ENCODE results near the gene ANAPC13. TPM values are rescaled to one million over a fixed set of nuclear protein-coding genes. Genes with fewer than 3 reads are reported as not detected.

The ANAPC13 gene
- total and polyA plus RNA-seq, 10 of the 15 experiments (the other 5 are each of a cell fraction or from before 2014, with no cell fraction given) = 34.9 to 139 (median 83.0) TPM

DNA sequence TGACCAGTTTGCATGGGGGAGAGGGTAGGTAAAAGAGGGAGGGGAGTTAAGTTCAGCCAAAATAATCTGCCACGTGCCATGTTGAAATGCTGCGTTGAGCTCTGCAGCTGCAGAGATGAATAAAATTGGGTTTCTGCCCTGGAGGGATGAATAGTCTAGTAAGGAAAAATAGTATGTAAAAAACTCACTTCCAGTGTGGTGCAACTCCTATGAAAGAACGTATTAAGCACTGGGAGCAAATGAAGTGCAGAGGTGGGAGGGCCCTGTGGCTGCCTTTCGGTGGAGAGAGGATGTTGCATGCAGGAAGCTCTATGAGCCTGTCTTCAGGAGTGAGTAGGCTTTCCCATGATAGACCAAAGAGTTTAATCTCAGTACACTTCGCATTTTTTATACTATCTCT is 8.7 kb upstream of the ANAPC13 start:
- intact Hi-C loops (cut with micrococcal nuclease; ENCODE audit: unreplicated experiment) (no loop called here), in situ Hi-C loops (cut with MboI) (loop anchor here (25.0 kb wide), 1 partner anchor 1032 kb away; no protein-coding TSS in a partner anchor)
- SMC1A ChIA-PET (ENCODE audit: uncharacterized antibody, unreplicated experiment) = interaction anchor here (1.0 kb wide), 1 partner anchor 21 kb away, joined by 3 read pairs; no protein-coding TSS in a partner anchor
- no peak overlapping the region for H3K4me3 ChIP-seq
- H3K4me1 ChIP-seq (ENCODE audit: control insufficient read depth, insufficient read depth, low read length) = peaks cover 6% of the 10 kb centered on the region; the same call in 1 of the 2 replicates
- H3K9ac ChIP-seq (ENCODE audit: control insufficient read depth, insufficient read depth, low read length) = no peak overlapping the region
- no peak for FAIRE-seq
- H3K27ac ChIP-seq (ENCODE audit: control insufficient read depth, insufficient read depth) = no peak overlapping the region
- H4K20me1 ChIP-seq (ENCODE audit: control insufficient read depth, insufficient read depth) = no peaks in the 10 kb centered on the region
- no peak for ATAC-seq
- TF ChIP-seq BCL3 (IDR thresholded peaks at IDR 0.05; ENCODE audit: borderline replicate concordance, insufficient read depth, low read depth, low read length, poor library complexity, severe bottlenecking) (no peak), POU2F2 (IDR thresholded peaks at IDR 0.05; ENCODE audit: borderline replicate concordance, low read depth, low read length) (no peak), RBBP5 (conservative IDR thresholded peaks at IDR 0.05) (no peak), SKIL (IDR thresholded peaks at IDR 0.05; ENCODE audit: low read depth, poor library complexity, severe bottlenecking) (no peak), RFX5 (IDR thresholded peaks at IDR 0.05; ENCODE audit: low read depth, low read length) (no peak), SIN3A (IDR thresholded peaks at IDR 0.05; ENCODE audit: low read depth, low read length) (no peak), MEF2A (IDR thresholded peaks at IDR 0.05; ENCODE audit: insufficient read depth, low read depth, low read length) (no peak)
- POLR2A ChIA-PET = no interaction called here
- 80% methylated on average over 5 of the region's 5 CpGs for WGBS (ENCODE audit: insufficient coverage, insufficient replicate concordance, low lambda C conversion rate, missing lambda C conversion rate)
- H3K36me3 ChIP-seq (ENCODE audit: control insufficient read depth in 2 of 2, insufficient read depth in 2 of 2, low read length in 1 of 2) = peaks cover 0 to 4% of the 10 kb centered on the region in 2 experiments; a peak in 1 of 4 replicates
- H2AFZ ChIP-seq (ENCODE audit: control insufficient read depth, low read depth, low read length) = no peak overlapping the region
- CTCF ChIA-PET = interaction anchor here (1.2 to 4.8 kb wide), 6 partner anchors 9 to 186 kb away, joined by 3 to 30 read pairs (median 6); partner anchors contain the start of genes ANAPC13 and CEP63
- no TSS peak for BruUV-seq (replicated peaks)
- H3K79me2 ChIP-seq (ENCODE audit: control insufficient read depth, insufficient read depth, low read length) = peaks cover 11% of the 10 kb centered on the region
- RAD21 ChIA-PET (ENCODE audit: unreplicated experiment) = no interaction called here
- no peaks in the 10 kb centered on the region for H3K27me3 ChIP-seq (replicated peaks in 1 of 2; ENCODE audit: control insufficient read depth in 2 of 2, insufficient read depth in 2 of 2, low read length in 1 of 2)
- no peak for DNase-seq (ENCODE audit: low read depth, low spot score)
- H3K4me2 ChIP-seq (ENCODE audit: control insufficient read depth, insufficient read depth) = no peak overlapping the region
- no peaks in the 10 kb centered on the region; the same call in 2 of the 3 replicates for H3K9me3 ChIP-seq (replicated peaks; ENCODE audit: control insufficient read depth, insufficient read depth, low read length)
